Testis (tissue), 3 donors: ENCODE data around the gene ASAP2. TPM values are rescaled to one million over a fixed set of nuclear protein-coding genes. Genes with fewer than 3 reads are reported as not detected.

Source experiments
- DNase-seq: peaks from one replicate; pipeline ENCODE4 v3.0.0-alpha.2; 2019
- H3K27ac ChIP-seq, 2 donors: fragments of 200-600 bp; sonication (generic); one replicate each; pipeline ENCODE4 v1.5.1; 2019
- H3K27me3 ChIP-seq: fragments of 200-600 bp; sonication (generic); one replicate; pipeline ENCODE4 v1.5.1; 2019
- H3K36me3 ChIP-seq: fragments of 200-600 bp; sonication (generic); one replicate; pipeline ENCODE4 v1.5.1; 2017; ENCODE audit warnings: low read depth; ENCODE audit errors: missing control alignments
- H3K4me1 ChIP-seq: fragments of 200-600 bp; sonication (generic); one replicate; pipeline ENCODE4 v1.5.1; 2019
- H3K4me3 ChIP-seq, 2 donors: fragments of 200-600 bp; sonication (generic); one replicate each; pipeline ENCODE4 v1.5.1; 2017 to 2019
- H3K9me3 ChIP-seq: fragments of 200-600 bp; sonication (generic); one replicate; pipeline ENCODE4 v1.5.1; 2017
- CTCF ChIP-seq, 3 experiments: fragments of 450-650 bp in 2 of 3; fragments of 200-600 bp in 1 of 3; sonication (generic) in 1 of 3; IDR thresholded peaks; one replicate each; pipeline ENCODE4 v1.5.1; 2016 to 2019; ENCODE audit warnings: antibody characterized with exemption in 3 of 3, mild to moderate bottlenecking in 2 of 3, moderate library complexity in 1 of 3
- POLR2A ChIP-seq: fragments of 450-650 bp; IDR thresholded peaks from one replicate; pipeline ENCODE4 v1.6.1; 2017; ENCODE audit warnings: antibody characterized with exemption, mild to moderate bottlenecking, moderate library complexity
- WGBS, 2 donors: methylation state at CpG; one replicate each; pipeline ENCODE4 v1.1.5; 2018; 5-methylcytosine and 5-hydroxymethylcytosine counted together
- intact Hi-C: fragments of 100-400 bp; cut with DNase I; formaldehyde crosslinking; loops from one replicate; pipeline ENCODE4 v1.15.1; 2023; ENCODE audit warnings: low total_unique reads
- polyA plus RNA-seq: library from polyadenylated mRNA; stranded (reverse); fragments of 350-450 nt; fragmentation: Illumina TruSeq; extraction: RNeasy Lipid Tissue Mini Kit (QIAGEN cat#74804); gene quantifications from one replicate; pipeline ENCODE4 v1.2.3, GENCODE V29; 2014; ENCODE audit warnings: low read depth, low replicate concordance; ENCODE audit not compliant: insufficient read depth
- total RNA-seq, 2 donors: library from RNA; depleted of rRNA; stranded (reverse); fragments of >200 nt; gene quantifications; one replicate each; pipeline ENCODE4 v1.2.3, GENCODE V29; 2016

Gene ASAP2
- total and polyA plus RNA-seq, 3 donors from 2014 or later: 42.4 to 87.2 (median 79.0) TPM

GRCh38 chr2:9424447-9425164 lies 218.0 kb downstream of the ASAP2 start:
- Histone ChIP-seq H3K4me3 (peak overlapping the region; percentile 80 to 94), H3K4me1 (peaks cover 5% of the 10 kb centered on the region), H3K9me3 (no peaks in the 10 kb centered on the region), H3K27me3 (no peaks in the 10 kb centered on the region), H3K36me3 (no peaks in the 10 kb centered on the region), H3K27ac (no peak overlapping the region)
- DNase-seq: no peak
- TF ChIP-seq CTCF (IDR thresholded peaks at IDR 0.05): no peak
- no peak for TF ChIP-seq POLR2A
- intact Hi-C loops: no loop called here
- WGBS, 2 donors: 48 to 50% methylated on average over 11 of the region's 11 CpGs

GRCh38 chr2:9428965-9429577 lies 222.5 kb downstream of the ASAP2 start:
- no peaks in the 10 kb centered on the region for H3K9me3 ChIP-seq
- no peaks in the 10 kb centered on the region for H3K27me3 ChIP-seq
- TF ChIP-seq POLR2A: no peak
- no peak for TF ChIP-seq CTCF (IDR thresholded peaks at IDR 0.05)
- no peak overlapping the region for H3K27ac ChIP-seq
- H3K36me3 ChIP-seq: no peaks in the 10 kb centered on the region
- 73 to 88% methylated on average over 5 of the region's 5 CpGs for WGBS, 2 donors
- DNase-seq: no peak
- peaks cover 5% of the 10 kb centered on the region for H3K4me1 ChIP-seq
- intact Hi-C loops: no loop called here
- no peak overlapping the region for H3K4me3 ChIP-seq

- WGBS, 2 donors: 66 to 70% methylated on average over 2 of the region's 2 CpGs
- intact Hi-C loops: no loop called here
- Histone ChIP-seq H3K27ac (no peak overlapping the region), H3K9me3 (no peaks in the 10 kb centered on the region), H3K4me1 (no peaks in the 10 kb centered on the region), H3K27me3 (no peaks in the 10 kb centered on the region), H3K36me3 (no peaks in the 10 kb centered on the region), H3K4me3 (no peak overlapping the region)
- no peak for TF ChIP-seq CTCF (IDR thresholded peaks at IDR 0.05)
- TF ChIP-seq POLR2A: no peak
- DNase-seq: no peak
Measured at GRCh38 chr2:9430316-9431293, 224.0 kb downstream of the ASAP2 start.

- no peak overlapping the region for H3K27ac ChIP-seq
- DNase-seq: no peak
Measured at GRCh38 chr2:9434489-9434888, 227.9 kb downstream of the ASAP2 start.

More at GRCh38 chr2:9434489-9434888, 227.9 kb downstream of the ASAP2 start:
- TF ChIP-seq CTCF (IDR thresholded peaks at IDR 0.05) (no peak), POLR2A (no peak)
- 68 to 75% methylated on average over 2 of the region's 2 CpGs for WGBS, 2 donors
- intact Hi-C loops: no loop called here
- peaks cover 3% of the 10 kb centered on the region for H3K36me3 ChIP-seq
- H3K27me3 ChIP-seq: no peaks in the 10 kb centered on the region
- no peaks in the 10 kb centered on the region for H3K9me3 ChIP-seq
- H3K4me3 ChIP-seq: no peak overlapping the region
- H3K4me1 ChIP-seq: no peaks in the 10 kb centered on the region
